CD4-positive, alpha-beta T cell treated with Interleukin-15 for 4 hours (primary cell): ENCODE data around the gene PPAN.

ENCODE experiments used
- DNase-seq: peaks from one replicate; pipeline ENCODE4 v3.0.0-alpha.2; 2020; ENCODE audit warnings: low spot score

The PPAN gene

DNA sequence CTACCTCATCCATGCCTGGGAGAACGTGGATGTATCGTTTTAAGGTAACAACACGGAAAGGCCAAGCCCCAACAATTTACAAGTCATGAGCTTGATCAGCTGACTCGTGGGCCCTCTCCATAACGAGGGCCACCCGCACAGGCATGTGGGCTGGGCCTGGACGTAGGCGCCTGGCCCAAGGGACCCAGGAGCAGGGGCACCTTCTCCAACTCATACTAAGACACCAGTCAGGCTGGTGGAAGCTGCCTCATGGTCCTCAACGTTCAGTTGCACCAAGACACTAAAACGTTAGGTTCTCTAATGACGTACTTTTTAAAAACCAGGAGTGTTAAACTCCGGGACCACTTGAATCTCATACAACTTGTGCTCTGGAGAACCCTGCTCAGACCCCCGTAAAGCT lies 35.3 kb downstream of the PPAN start:
- no peak for DNase-seq

DNA sequence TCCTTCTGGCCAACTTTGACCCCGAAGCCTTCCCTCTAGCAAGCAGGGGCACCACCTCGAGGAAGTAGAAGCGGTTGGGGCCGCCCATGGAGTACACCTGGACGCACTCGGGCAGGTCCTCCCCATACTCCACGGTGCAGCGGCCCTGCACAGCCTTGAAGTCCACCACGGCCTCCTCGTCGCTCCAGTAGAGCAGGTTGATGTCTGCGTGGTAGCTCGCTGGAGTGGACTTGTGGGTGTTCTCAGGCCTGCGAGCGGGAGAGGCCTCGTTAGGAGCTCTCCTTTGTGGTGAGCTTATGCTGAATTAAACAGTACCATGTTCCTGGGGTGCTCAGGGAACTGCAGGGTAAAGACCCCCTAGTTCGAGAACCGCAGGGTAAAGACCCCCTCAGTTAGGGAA lies 35.8 kb downstream of the PPAN start:
- DNase-seq: no peak

DNA sequence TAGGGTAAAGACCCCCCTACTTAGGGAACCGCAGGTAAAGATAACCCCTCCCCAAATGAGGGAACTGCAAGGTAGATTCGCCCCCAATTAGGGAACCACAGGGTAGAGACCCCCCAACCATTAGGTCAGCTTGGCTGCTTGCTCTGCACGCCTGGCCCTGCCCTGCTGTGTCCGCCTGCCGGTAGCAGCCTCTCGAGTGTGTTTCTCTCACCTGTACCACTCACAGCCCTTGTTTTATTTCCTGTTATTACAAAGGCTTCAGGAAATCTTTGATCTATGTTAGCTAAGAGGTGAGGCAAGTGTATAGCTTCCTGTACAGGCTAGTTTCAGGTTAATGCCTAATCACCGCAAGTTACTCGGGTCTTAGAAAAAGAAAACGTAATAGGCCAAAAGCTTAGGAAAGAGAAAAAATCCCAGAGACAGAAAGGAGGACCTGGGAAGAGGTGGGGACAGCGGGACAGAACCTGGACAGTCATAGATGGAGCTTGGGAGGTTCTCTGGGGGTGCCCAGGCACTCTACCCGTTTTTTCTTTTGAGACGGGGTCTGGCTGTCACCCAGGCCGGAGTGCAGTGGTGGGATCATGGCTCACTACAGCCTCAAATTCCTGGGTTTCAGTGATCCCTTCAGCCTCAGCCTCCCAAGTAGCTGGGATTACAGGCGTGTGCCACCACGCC lies 36.7 kb downstream of the PPAN start:
- DNase-seq: peak; percentile 81

DNA sequence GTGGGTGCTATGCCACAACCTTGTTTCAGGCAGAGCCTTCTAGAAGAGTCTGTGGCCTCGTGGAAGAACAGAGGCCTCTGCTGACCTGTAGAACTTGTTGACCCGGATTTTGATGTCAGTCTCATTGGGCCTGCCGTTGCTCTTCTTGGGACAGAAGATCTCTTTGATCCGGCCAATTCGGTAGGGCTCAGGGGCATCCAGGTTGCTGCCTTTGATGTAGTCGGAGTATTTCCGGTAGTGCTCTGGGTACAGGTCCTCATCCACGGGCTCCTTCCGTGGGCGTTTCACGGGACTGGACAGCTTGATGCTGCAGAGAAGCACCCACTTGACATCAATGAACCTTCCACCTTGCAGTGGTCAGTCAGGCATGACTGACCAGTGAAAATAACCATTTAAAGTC lies 37.5 kb downstream of the PPAN start:
- DNase-seq: peak; percentile 18

DNA sequence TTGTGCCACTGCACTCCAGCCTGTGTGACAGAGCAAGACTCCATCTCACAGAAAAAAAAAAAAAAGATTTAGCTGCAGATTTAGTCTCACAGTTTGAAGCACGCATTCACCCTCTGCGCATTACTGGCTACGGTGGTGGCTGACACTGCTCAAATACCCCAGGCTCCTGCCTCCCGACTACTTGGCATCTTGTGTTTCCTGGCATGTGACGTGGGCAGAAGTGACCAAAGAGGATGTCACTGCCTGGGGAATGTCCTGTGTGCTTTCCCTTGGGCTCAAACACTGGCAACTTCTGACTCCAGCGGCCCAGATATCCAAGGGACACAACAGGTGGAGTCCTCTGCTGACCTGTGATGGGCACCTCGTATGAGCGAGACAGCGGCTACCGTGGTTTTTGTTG lies 38.2 kb downstream of the PPAN start:
- no peak for DNase-seq

DNA sequence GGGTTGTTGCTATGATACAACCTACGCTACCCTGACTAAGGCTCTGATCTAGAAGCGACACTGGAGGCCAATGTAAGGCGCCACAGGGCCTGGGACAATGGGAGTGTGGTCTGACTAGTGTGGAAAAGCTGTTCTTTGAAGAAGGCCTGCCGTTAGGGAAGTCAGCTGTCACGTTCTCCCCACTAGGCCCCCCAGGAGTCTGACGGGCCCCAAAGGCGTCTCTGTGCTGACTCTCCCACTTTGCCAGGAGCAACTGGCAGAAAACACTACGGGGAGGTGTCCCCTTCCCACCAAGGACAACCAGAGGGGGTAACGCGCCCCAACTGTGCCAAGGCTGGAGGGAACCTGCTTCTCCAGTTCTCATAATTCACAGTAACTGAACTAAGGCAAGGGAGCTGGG lies 38.9 kb downstream of the PPAN start:
- no peak for DNase-seq

DNA sequence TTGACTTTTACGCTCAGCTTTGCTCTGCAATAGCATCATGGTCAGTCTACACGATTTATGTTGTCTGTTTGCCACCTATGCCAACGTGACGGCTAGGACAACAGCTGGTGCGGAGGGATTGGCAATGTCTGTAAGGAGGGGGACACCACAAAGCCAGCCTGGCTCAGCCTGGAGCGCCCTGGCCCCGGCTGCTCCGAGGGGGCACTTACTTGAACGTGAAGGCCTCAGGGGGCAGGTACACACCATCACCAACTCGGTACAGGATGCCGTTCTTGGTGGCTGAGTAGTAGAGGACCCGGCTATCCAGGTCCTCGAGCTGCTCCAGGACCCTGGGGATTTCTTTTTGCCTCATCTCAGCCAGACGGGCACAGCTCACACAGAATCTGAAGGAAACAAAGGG lies 40.0 kb downstream of the PPAN start:
- DNase-seq: no peak

DNA sequence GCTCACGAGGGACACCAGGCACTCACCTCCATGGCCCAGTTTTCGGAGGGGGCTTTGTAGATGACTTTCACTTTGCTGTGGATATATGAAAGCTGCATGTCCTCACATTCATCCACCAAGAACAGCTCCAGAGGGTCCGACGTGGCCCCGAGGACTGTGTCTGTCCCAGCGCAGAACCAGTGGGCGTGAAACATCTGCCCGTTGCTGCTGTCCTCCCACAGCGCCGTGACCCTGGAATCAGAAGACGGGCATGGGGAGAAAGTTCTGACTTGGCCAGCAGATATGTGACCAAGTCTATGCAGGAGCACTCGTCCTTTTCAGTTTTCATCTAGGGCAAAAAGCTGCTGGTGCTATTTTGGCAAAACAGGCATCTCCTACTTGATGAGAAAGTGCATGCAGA lies 43.3 kb downstream of the PPAN start:
- no peak for DNase-seq

DNA sequence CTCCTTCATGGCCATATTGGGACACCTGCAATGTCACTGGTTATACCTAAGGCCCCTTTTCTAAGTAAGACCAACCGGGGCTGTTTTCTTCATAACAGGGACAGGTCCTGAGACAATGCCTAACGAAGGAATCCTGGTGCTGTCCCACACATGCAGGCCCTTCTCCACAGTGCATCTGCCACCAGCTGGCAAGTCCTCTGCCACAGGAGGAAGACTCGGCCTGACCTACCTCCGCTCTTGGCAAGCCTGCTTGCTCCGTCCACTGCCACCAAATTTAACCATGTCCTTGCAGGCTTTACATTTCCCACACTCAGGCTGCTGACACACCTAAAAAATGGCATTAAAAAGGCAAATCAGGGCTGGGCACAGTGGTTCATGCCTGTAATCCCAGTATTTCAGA lies 45.4 kb downstream of the PPAN start:
- no peak for DNase-seq

DNA sequence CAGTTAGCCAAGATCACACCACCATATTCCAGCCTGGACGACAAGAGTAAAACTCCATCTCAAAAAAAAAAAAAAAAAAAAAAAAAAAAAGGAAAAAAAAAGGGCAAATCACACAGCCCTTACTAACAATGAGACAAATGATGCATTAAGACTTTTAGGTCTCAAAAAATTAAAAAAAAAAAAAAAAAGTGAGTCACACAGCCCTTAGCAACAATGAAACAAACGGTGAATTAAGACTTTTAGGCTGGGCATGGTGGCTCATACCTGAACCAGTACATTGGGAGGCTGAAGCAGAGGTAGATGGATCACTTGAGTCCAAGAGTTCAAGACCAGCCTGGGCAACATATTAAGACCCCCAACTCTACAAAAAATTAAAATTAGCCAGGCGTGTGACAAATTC lies 45.9 kb downstream of the PPAN start:
- DNase-seq: no peak

DNA sequence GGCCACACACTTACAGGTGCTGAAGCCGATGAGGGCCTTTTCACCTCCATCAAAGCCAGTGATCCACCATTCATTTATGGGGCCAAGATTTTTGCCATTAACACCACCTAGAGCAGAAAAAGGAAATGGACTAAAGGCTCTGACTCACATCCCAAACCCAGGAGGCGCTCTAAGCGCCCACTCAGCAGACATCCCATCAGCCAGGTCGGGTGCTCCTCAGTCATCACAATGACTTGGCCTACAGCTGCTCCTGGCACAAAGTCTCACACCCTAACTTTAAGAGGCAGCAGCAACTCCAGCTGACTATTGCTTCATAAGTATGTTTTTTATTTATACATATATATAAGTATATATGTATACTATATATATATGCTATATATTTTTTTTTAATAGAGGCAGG lies 49.7 kb downstream of the PPAN start:
- DNase-seq: no peak

DNA sequence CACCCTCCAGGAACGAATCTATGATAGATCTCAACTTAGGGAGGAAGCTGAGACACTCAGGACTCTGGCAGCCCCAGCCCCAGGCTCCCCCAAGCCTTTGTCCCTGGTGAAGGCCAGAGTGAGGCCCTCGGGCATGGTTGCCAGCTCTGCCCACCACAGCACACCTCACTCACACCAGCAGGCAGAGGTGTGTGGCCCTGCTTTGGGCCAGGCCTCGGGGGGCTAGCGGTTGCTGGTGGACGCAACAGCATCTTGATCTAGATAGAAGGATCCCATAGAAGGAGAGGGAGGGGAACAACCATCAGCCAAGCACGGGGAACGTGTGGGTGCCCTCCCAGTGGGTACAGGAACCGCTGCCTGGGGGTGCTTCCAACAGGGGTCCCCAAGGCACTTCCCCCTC lies 51.9 kb downstream of the PPAN start:
- DNase-seq: no peak

DNA sequence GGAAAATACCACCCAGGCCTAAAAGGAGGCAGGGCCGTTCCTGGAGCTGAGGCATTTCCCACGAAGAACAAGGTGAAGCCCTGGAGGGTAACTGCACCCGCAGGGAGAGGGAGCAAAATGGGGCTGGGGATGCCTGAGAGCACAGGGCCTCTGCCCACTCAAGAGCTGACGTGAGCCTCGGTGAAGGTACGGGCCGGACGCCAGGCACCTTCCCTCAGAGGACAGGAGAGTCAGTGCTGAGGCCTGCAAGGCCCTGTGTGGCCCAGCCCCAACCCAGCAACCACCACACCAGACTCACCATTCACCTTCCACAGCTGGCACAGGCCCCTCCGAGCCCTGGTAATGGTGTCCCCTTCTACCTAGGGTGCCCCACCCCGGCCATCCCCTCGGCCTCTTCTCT lies 52.3 kb downstream of the PPAN start:
- DNase-seq: no peak

DNA sequence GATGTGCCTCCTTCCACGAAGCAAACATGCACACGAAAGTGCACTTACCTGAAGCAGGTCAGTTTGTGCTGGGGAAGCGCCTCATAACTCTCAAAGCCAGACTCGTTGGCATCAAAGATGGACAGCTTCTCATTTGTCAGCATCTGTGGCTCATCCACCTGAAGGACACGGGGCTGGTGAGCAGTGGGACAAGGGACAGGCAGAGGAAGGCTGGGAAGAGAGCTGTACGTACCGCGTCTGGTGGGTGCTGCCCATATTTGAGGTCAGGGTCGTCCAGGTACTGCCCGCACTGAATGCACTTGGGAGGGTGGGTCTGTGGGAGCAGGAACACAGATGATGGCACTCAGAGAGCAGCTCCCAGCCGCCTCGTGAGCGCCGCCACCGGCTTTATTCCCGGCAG lies 53.4 kb downstream of the PPAN start:
- no peak for DNase-seq
